Liver (tissue), 9 donors: ENCODE data around the gene LRCOL1. TPM values are rescaled to one million over a fixed set of nuclear protein-coding genes. Genes with fewer than 3 reads are reported as not detected.

Source experiments
- DNase-seq: peaks from one replicate; pipeline ENCODE4 v3.0.0-alpha.2; 2017; ENCODE audit warnings: low spot score
- H3K27ac ChIP-seq, 2 donors: one replicate each; pipeline ENCODE4 v1.7.0; 2013; ENCODE audit warnings: inconsistent platforms in 2 of 2, low read length in 2 of 2, control low read depth in 1 of 2, low read depth in 1 of 2, mild to moderate bottlenecking in 1 of 2
- H3K27me3 ChIP-seq, 4 donors: one replicate each; pipeline versions ENCODE4 v1.6.1 to v1.7.0; 2013; ENCODE audit warnings: low read length in 3 of 4, inconsistent platforms in 1 of 4, mild to moderate bottlenecking in 1 of 4, moderate library complexity in 1 of 4; ENCODE audit not compliant: control insufficient read depth in 4 of 4, insufficient read depth in 4 of 4
- H3K36me3 ChIP-seq, 4 donors: one replicate each; pipeline versions ENCODE4 v1.6.1 to v1.7.0; 2013; ENCODE audit warnings: low read length in 3 of 4, mild to moderate bottlenecking in 3 of 4, low read depth in 1 of 4, moderate library complexity in 1 of 4; ENCODE audit not compliant: control insufficient read depth in 4 of 4, insufficient read depth in 3 of 4
- H3K4me1 ChIP-seq, 4 donors: one replicate each; pipeline versions ENCODE4 v1.6.1 to v1.7.0; 2013; ENCODE audit warnings: low read length in 3 of 4, mild to moderate bottlenecking in 3 of 4, moderate library complexity in 1 of 4; ENCODE audit not compliant: control insufficient read depth in 4 of 4, insufficient read depth in 4 of 4
- H3K4me3 ChIP-seq, 3 donors: one replicate each; pipeline versions ENCODE4 v1.6.1 to v1.7.0; 2013; ENCODE audit warnings: low read length in 3 of 3, control low read depth in 1 of 3, low read depth in 1 of 3, mild to moderate bottlenecking in 1 of 3
- H3K9ac ChIP-seq, 2 donors: one replicate each; pipeline ENCODE4 v1.7.0; 2013; ENCODE audit warnings: low read length in 2 of 2, mild to moderate bottlenecking in 2 of 2, moderate library complexity in 2 of 2, control low read depth in 1 of 2, low read depth in 1 of 2
- H3K9me3 ChIP-seq, 4 donors: one replicate each; pipeline versions ENCODE4 v1.6.1 to v1.7.0; 2013; ENCODE audit warnings: low read length in 3 of 4; ENCODE audit not compliant: control insufficient read depth in 4 of 4
- EGR1 ChIP-seq, 2 donors: IDR thresholded peaks; 2 replicates each; pipeline ENCODE4 v1.6.1; 2016 to 2018; ENCODE audit warnings: antibody characterized with exemption in 2 of 2, low read depth in 2 of 2
- FOXA2 ChIP-seq: IDR thresholded peaks from 2 replicates; pipeline ENCODE4 v1.6.1; 2016; ENCODE audit warnings: antibody characterized with exemption
- HNF4A ChIP-seq, 2 donors: conservative IDR thresholded peaks; 2 replicates each; pipeline ENCODE4 v1.6.1; 2016; ENCODE audit warnings: antibody characterized with exemption in 2 of 2, mild to moderate bottlenecking in 2 of 2
- HNF4G ChIP-seq: IDR thresholded peaks from 2 replicates; pipeline ENCODE4 v1.6.1; 2016; ENCODE audit warnings: antibody characterized with exemption
- NR2F2 ChIP-seq: IDR thresholded peaks from 2 replicates; pipeline ENCODE4 v1.6.1; 2016; ENCODE audit warnings: antibody characterized with exemption
- RAD21 ChIP-seq, 2 donors: IDR thresholded peaks; 2 replicates each; pipeline ENCODE4 v1.6.1; 2016; ENCODE audit warnings: antibody characterized with exemption in 2 of 2, mild to moderate bottlenecking in 2 of 2
- RXRA ChIP-seq, 2 donors: IDR thresholded peaks; 2 replicates each; pipeline ENCODE4 v1.6.1; 2017 to 2018; ENCODE audit warnings: antibody characterized with exemption in 2 of 2, mild to moderate bottlenecking in 1 of 2
- SP1 ChIP-seq: IDR thresholded peaks from 2 replicates; pipeline ENCODE4 v1.6.1; 2018; ENCODE audit warnings: antibody characterized with exemption, mild to moderate bottlenecking
- TAF1 ChIP-seq: conservative IDR thresholded peaks from 2 replicates; pipeline ENCODE4 v1.6.1; 2016; ENCODE audit warnings: antibody characterized with exemption, mild to moderate bottlenecking
- YY1 ChIP-seq: IDR thresholded peaks from 2 replicates; pipeline ENCODE4 v1.6.1; 2016; ENCODE audit warnings: antibody characterized with exemption, mild to moderate bottlenecking
- WGBS: extraction: QIAGEN DNeasy Blood & Tissue Kit; methylation state at CpG from one replicate; pipeline ENCODE4 v1.1.7; 2013; 5-methylcytosine and 5-hydroxymethylcytosine counted together
- polyA plus RNA-seq, 2 donors: library from polyadenylated mRNA; stranded (reverse) in 1 of 2; unstranded in 1 of 2; fragments of 200-250 nt in 1 of 2; fragments of >200 nt in 1 of 2; fragmentation: Nextera tagmentation in 1 of 2; extraction: Ambion mirVana in 1 of 2; gene quantifications; one replicate each; pipeline versions ENCODE4 v1.2.1 to v1.2.3, GENCODE V29; 2013 to 2015
- total RNA-seq, 2 donors: library from RNA; depleted of rRNA; stranded (reverse); fragments of >200 nt; gene quantifications; one replicate each; pipeline ENCODE4 v1.2.3, GENCODE V29; 2014
- TF ChIP-seq, protein P1 (sequence below): IDR thresholded peaks from 2 replicates; pipeline ENCODE4 v1.6.1; 2016; ENCODE audit warnings: antibody characterized with exemption, mild to moderate bottlenecking
- TF ChIP-seq, protein P2 (sequence below): fragments of 150-350 bp; IDR thresholded peaks from 2 replicates; pipeline ENCODE4 v1.5.1; 2017; ENCODE audit warnings: improper control_type of control experiment, low read depth, low read length; ENCODE audit not compliant: missing input control
- TF ChIP-seq, protein P3 (sequence below): IDR thresholded peaks from 2 replicates; pipeline ENCODE4 v1.6.1; 2016; ENCODE audit warnings: antibody characterized with exemption
- TF ChIP-seq, protein P4 (sequence below): IDR thresholded peaks from 2 replicates; pipeline ENCODE4 v1.6.1; 2016; ENCODE audit warnings: antibody characterized with exemption
- TF ChIP-seq, protein P5 (sequence below): IDR thresholded peaks from 2 replicates; pipeline ENCODE4 v1.6.1; 2016; ENCODE audit warnings: antibody characterized with exemption
- donor health status: healthy.
- donor health status: healthy.
- donor health status: healthy.
- donor health status: healthy.
- donor health status: healthy.

The LRCOL1 gene
- total and polyA plus RNA-seq, 4 donors = 2.6 to 40.7 (median 5.9) TPM; not detected in 1

DNA sequence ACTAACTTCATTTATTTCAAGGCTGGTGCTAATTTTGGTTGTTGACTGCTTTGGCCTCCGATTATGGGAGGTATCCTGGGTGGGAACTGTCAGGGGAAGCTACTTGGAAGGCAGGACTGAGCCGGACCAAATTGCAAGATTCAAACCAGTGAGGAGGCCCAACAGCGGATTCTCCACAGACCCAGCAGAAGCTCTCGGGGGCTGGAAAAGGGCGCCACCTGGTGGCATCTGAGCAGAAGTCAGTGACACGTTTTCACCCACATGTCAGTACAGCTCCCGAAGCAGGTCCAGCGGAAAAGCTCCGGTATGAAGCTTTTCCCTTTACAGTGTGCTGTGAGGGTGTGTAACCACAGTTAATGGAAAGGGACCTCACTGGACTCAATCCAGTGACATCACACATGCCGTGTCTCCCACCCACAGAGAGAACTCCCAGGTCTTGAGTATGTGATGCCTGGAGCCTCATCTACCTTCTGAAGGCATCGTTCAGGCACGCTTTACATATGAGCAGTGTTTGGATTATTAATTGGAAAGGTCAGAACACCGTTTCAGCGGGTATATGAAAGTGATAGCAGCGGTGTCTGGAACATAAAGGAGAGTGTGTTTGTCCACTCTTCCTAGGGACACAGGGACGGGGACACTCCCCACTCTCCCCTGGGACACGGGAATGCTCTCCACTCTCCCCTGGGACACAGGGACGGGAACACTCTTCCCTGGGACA, 4.6 kb upstream of the LRCOL1 start:
- TF ChIP-seq, protein P1, sequence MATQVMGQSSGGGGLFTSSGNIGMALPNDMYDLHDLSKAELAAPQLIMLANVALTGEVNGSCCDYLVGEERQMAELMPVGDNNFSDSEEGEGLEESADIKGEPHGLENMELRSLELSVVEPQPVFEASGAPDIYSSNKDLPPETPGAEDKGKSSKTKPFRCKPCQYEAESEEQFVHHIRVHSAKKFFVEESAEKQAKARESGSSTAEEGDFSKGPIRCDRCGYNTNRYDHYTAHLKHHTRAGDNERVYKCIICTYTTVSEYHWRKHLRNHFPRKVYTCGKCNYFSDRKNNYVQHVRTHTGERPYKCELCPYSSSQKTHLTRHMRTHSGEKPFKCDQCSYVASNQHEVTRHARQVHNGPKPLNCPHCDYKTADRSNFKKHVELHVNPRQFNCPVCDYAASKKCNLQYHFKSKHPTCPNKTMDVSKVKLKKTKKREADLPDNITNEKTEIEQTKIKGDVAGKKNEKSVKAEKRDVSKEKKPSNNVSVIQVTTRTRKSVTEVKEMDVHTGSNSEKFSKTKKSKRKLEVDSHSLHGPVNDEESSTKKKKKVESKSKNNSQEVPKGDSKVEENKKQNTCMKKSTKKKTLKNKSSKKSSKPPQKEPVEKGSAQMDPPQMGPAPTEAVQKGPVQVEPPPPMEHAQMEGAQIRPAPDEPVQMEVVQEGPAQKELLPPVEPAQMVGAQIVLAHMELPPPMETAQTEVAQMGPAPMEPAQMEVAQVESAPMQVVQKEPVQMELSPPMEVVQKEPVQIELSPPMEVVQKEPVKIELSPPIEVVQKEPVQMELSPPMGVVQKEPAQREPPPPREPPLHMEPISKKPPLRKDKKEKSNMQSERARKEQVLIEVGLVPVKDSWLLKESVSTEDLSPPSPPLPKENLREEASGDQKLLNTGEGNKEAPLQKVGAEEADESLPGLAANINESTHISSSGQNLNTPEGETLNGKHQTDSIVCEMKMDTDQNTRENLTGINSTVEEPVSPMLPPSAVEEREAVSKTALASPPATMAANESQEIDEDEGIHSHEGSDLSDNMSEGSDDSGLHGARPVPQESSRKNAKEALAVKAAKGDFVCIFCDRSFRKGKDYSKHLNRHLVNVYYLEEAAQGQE = peak; percentile 13
- TF ChIP-seq, protein P2, sequence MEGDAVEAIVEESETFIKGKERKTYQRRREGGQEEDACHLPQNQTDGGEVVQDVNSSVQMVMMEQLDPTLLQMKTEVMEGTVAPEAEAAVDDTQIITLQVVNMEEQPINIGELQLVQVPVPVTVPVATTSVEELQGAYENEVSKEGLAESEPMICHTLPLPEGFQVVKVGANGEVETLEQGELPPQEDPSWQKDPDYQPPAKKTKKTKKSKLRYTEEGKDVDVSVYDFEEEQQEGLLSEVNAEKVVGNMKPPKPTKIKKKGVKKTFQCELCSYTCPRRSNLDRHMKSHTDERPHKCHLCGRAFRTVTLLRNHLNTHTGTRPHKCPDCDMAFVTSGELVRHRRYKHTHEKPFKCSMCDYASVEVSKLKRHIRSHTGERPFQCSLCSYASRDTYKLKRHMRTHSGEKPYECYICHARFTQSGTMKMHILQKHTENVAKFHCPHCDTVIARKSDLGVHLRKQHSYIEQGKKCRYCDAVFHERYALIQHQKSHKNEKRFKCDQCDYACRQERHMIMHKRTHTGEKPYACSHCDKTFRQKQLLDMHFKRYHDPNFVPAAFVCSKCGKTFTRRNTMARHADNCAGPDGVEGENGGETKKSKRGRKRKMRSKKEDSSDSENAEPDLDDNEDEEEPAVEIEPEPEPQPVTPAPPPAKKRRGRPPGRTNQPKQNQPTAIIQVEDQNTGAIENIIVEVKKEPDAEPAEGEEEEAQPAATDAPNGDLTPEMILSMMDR = peak; percentile 93
- TF ChIP-seq HNF4A (conservative IDR thresholded peaks at IDR 0.05) = peak in 1 of 2 donors; percentile 6
- TF ChIP-seq RAD21 (IDR thresholded peaks at IDR 0.05) = peak; percentile 100
- TF ChIP-seq NR2F2 = no peak
- TF ChIP-seq SP1 = peak; percentile 22
- TF ChIP-seq HNF4G = no peak
- peak in 1 of 2 donors; percentile 54 for TF ChIP-seq RXRA (IDR thresholded peaks at IDR 0.05)
- TF ChIP-seq FOXA2 = no peak
- peak; percentile 77 for DNase-seq
- Histone ChIP-seq H3K27ac (peak overlapping the region in 1 of 2 donors; percentile 22), H3K4me3 (no peak overlapping the region), H3K27me3 (peaks cover 0 to 6% (median 0%) of the 10 kb centered on the region in 4 donors), H3K9ac (no peak overlapping the region), H3K9me3 (peaks cover 0 to 5% (median 1%) of the 10 kb centered on the region in 4 donors), H3K36me3 (no peaks in the 10 kb centered on the region), H3K4me1 (peaks cover 4 to 11% (median 9%) of the 10 kb centered on the region in 4 donors)
- 26% methylated on average over 18 of the region's 18 CpGs for WGBS

DNA sequence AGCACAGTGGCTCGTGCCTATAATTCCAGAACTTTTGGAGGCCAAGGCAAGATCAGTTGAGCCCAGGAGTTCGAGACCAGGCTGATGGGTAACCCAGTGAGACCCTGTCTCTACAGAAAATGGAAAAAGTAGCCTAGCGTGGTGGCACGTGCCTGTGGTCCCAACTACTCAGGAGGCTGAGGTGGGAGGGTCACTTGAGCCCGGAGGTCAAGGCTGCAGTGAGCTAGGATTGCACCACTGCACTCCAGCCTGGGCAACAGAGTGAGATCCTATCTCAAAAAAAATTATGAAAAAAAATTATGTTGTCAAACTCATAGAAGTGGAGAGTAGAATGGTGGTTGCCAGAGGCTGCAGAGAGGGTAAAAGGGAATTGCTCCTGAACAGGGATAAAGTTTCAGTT, 3.6 kb upstream of the LRCOL1 start:
- H3K27ac ChIP-seq = no peak overlapping the region
- no peaks in the 10 kb centered on the region for H3K36me3 ChIP-seq
- H3K4me1 ChIP-seq = peaks cover 7 to 20% (median 11%) of the 10 kb centered on the region in 4 donors
- H3K27me3 ChIP-seq = peaks cover 0 to 6% (median 0%) of the 10 kb centered on the region in 4 donors
- no peak overlapping the region for H3K4me3 ChIP-seq
- H3K9ac ChIP-seq = no peak overlapping the region
- DNase-seq = no peak
- WGBS = 88% methylated on average over 5 of the region's 5 CpGs
- TF ChIP-seq, protein P3, sequence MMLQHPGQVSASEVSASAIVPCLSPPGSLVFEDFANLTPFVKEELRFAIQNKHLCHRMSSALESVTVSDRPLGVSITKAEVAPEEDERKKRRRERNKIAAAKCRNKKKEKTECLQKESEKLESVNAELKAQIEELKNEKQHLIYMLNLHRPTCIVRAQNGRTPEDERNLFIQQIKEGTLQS = no peak
- TF ChIP-seq HNF4G (no peak), YY1 (no peak), TAF1 (no peak), EGR1 (IDR thresholded peaks at IDR 0.05; ENCODE audit: low read depth in 2 of 2) (no peak)
- TF ChIP-seq, protein P4, sequence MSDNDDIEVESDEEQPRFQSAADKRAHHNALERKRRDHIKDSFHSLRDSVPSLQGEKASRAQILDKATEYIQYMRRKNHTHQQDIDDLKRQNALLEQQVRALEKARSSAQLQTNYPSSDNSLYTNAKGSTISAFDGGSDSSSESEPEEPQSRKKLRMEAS = no peak
- TF ChIP-seq, protein P2 = no peak
- TF ChIP-seq, protein P1 = no peak
- TF ChIP-seq, protein P5, sequence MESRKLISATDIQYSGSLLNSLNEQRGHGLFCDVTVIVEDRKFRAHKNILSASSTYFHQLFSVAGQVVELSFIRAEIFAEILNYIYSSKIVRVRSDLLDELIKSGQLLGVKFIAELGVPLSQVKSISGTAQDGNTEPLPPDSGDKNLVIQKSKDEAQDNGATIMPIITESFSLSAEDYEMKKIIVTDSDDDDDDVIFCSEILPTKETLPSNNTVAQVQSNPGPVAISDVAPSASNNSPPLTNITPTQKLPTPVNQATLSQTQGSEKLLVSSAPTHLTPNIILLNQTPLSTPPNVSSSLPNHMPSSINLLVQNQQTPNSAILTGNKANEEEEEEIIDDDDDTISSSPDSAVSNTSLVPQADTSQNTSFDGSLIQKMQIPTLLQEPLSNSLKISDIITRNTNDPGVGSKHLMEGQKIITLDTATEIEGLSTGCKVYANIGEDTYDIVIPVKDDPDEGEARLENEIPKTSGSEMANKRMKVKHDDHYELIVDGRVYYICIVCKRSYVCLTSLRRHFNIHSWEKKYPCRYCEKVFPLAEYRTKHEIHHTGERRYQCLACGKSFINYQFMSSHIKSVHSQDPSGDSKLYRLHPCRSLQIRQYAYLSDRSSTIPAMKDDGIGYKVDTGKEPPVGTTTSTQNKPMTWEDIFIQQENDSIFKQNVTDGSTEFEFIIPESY = no peak
- H3K9me3 ChIP-seq = peaks cover 0 to 5% (median 1%) of the 10 kb centered on the region in 4 donors
